Measurements from ENCODE around the gene SCGB1C2.

DNA sequence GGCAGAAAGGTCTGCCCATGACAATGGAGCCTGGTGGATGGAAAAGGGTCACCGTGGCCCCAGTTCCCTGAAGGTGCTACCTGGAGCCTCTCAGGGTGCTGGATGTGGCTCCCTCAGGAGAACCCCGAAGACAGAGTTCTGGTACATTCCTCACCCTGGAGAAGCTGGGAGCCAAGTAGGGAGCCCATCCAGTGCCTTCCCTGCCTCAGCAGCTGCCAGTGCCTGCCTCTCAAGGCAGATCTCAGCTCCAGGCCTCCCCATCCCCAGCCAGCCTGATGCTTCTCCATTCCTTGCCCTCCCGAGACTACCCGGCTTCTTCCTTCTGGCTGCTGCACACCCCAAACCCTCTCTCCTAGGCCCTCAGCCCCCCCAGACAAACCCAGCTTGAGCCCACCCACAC is 20.5 kb downstream of the SCGB1C2 start:
- TF ChIP-seq, protein P1, sequence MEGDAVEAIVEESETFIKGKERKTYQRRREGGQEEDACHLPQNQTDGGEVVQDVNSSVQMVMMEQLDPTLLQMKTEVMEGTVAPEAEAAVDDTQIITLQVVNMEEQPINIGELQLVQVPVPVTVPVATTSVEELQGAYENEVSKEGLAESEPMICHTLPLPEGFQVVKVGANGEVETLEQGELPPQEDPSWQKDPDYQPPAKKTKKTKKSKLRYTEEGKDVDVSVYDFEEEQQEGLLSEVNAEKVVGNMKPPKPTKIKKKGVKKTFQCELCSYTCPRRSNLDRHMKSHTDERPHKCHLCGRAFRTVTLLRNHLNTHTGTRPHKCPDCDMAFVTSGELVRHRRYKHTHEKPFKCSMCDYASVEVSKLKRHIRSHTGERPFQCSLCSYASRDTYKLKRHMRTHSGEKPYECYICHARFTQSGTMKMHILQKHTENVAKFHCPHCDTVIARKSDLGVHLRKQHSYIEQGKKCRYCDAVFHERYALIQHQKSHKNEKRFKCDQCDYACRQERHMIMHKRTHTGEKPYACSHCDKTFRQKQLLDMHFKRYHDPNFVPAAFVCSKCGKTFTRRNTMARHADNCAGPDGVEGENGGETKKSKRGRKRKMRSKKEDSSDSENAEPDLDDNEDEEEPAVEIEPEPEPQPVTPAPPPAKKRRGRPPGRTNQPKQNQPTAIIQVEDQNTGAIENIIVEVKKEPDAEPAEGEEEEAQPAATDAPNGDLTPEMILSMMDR (IDR thresholded peaks at IDR 0.05) = no peak
- TF ChIP-seq POLR2A (IDR thresholded peaks at IDR 0.05) = no peak
